Globus pallidus (tissue), 1 donor: ENCODE results near the gene KLHDC2.
"Not testable (repeated sequence)": the region's sequence is repeated elsewhere in the genome, so short reads cannot be mapped to it uniquely, and the experiment has no call there.

ENCODE experiments used
- DNase-seq: peaks from one replicate; pipeline ENCODE4 v3.0.0-alpha.2; 2015; ENCODE audit warnings: low spot score

Gene KLHDC2

DNA sequence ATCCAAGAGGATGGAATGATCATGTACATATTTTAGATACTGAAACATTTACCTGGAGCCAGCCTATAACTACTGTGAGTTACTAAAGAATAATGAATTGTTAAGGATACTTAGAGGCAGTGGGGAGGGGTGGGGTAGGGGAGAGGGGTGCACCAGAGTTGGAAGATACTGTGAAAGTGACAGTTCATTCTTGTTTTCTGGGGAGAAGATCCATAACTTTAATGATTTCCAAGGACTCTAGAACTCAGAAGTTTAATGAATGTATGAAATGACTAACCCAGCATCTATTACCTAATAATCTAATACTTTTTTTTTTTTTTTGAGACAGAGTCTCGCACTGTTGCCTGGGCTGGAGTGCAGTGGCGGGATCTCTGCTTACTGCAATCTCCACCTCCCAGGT is 10.5 kb downstream of the KLHDC2 start:
- no peak for DNase-seq

DNA sequence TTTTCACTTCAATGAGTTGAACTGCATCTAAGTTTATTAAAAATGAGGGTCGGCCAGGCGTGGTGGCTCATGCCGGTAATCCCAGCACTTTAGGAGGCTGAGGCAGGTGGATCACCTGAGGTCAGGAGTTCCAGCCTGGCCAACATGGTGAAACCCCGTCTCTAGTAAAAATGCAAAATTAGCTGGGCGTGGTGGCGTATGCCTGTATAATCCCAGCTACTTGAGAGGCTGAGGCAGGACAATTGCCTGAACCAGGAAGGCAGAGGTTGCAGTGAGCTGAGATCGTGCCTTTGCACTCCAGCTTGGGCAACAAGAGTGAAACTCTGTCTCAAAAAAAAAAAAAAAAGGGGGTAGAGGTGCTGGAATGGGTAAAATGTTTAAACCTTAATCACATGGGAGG is 13.1 kb downstream of the KLHDC2 start:
- DNase-seq, result not testable (repeated sequence)

DNA sequence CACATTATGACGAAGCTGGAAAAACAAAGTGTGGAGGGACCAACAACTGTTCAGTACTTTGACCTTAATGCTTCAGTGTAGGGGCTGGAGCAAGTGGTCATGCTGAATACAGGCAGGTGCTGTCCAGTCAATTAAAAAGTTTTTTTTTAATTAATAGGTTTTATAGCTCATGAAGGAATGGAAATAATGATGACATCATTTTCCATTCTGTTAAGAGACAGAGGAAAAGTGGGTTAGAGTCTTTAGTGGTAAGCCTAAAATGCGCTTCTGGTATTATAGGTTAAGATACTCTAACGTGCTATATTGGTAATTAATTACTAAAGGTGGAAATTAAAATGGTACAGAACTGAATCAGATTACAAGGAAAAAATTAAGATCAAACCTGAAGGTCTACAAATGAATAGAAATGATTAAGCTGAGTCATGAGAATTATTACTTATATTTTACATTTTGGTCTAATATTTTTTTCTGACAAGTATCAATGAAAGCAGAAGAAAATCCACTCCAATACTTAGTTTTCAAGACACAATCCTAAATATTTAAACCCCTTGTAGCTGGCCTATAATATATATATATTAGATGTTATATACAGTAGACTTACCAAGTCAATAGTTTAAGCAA is 15.6 kb downstream of the KLHDC2 start:
- DNase-seq, result no peak

DNA sequence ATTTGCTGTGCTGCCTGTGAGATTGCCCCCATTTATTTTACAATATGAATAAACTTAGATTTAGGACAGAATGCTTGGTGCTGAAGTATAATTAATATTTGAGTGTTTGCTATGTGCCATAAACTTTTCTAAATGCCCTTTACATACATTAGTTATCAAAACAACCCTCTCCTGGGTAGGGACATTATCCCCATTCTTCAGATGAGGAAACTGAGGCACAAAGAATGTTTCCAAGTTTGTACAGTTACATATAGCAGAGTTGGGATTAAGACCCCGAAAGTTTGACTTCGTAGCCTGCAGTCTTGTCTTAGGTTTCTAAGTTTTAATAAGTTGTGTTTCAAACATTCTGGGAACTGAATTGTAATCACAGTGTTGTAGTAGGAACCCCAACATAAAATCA is 18.4 kb downstream of the KLHDC2 start:
- no peak for DNase-seq

DNA sequence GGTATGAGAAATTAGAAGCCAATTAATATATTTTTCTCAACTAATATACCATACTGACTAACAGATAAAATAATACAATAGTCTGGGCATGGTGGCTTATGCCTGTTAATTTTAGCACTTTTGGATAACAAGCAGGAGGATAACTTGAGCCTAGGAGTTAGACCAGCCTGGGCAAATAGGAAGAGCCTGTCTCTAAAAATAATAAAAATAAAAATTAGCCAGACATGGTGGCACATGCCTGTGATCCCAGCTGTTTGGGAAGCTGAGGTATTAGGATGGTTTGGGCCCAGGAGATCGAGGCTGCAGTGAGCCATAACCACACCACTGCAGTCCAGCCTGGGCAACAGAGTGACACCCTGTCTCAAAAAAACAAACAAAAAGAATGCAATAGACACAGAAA is 24.7 kb downstream of the KLHDC2 start:
- DNase-seq, result no peak

DNA sequence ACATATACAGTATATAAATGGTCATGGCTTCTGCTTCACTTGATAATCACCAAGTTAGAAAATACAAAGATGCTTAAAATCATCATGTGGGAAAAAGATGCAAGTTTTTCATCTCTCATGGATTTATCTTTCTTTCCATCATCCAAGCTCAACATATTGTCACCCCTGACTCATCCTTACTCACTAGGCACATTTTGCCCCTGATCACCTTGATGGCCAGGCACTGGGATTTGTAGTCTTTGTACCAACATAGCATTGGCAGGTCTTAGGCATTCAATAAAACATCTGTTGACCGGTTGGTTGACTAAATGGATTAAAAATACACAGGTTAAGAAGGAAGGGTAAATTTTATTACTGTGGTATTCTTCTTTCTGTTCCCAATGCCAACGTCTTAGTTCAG is 28.1 kb downstream of the KLHDC2 start:
- DNase-seq, result no peak

DNA sequence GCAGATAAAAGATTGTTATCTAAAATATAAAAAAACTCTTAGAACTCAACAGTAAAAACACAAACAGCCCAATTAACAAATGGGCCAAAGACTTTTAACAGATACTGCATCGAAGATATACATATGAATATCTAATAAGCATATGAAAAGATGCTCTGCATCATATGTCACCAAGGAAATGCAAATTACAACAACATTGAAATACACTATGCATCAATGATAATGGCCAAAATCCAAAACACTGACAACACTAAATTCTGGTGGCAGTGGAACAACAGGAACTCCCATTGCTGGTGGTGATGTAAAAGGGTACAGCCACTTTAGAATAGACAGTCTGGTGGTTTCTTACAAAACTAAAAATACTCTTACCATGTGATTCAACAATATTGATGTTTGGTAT is 40.8 kb downstream of the KLHDC2 start:
- no peak for DNase-seq

DNA sequence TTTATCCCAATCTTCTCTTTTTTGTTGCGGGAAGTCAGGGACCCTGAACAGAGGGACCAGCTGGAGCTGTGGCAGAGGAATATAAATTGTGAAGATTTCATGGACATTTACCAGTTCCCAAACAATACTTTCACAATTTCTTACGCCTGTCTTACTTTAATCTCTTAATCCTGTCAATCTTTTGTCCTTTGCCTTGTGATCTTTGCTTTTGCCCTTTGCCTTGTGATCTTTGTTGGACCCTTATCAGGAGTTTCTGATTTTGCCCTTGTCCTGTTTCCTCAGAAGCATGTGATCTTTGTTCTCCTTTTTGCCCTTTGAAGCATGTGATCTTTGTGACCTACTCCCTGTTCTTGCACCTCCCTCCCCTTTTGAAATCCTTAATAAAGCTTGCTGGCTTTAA is 48.2 kb downstream of the KLHDC2 start:
- not testable (repeated sequence) for DNase-seq

DNA sequence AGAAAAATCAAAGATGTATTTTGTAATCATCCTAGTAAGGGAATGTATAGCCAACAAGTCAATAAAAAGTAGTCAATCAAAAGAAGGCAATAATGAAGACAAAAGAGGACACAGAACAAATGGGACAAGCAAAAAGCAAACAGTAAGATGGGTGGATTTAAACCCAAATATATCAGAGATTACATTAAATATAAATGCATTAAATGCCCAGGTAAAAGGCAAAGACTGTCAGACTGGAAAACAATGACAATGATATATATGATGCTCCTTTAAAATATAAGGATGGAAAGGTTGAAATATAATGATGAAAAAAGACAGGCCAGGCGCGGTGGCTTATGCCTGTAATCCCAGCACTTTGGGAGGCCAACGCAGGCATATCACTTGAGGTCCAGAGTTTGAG is 48.9 kb downstream of the KLHDC2 start:
- DNase-seq, result no peak

DNA sequence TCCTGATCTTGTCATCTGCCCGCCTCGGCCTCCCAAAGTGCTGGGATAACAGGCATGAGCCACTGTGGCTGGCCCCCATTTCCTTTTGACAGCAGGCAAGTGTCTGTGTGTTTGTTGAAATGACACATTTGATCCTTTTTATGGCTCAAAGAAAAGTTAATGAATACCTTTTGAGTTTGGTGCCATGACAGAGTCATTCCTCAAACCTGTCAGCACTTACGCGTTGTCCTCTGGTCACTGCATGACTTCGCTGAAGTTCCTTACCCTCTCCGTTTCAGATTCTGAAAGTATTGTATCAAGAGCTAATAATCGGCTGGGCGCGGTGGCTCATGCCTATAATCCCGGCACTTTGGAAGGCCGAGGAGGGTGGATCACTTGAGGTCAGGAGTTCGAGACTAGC is 52.2 kb downstream of the KLHDC2 start:
- DNase-seq, result no peak

DNA sequence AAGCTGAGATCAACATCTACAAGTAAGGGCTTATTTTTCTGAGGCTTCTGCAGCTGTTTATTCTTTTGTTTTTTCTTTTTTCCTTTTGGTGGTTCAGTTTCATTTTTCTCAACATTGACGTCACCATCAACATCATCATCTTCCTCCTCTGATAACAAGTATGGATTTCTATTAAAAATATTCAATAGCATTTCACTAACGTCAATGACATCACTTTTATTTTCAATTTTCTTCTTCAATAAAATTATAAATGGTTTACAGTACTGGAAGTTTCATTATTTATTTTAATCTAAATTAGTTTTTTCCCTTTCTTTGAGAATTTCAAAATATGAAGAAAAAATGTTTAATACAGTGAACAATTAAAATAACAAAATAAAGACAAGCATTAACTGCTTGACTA is 60.7 kb downstream of the KLHDC2 start:
- no peak for DNase-seq
